Measurements from ENCODE around the gene ICAM5.
"Not testable (repeated sequence)": the region's sequence is repeated elsewhere in the genome, so short reads cannot be mapped to it uniquely, and the experiment has no call there.

Gene ICAM5, protein sequence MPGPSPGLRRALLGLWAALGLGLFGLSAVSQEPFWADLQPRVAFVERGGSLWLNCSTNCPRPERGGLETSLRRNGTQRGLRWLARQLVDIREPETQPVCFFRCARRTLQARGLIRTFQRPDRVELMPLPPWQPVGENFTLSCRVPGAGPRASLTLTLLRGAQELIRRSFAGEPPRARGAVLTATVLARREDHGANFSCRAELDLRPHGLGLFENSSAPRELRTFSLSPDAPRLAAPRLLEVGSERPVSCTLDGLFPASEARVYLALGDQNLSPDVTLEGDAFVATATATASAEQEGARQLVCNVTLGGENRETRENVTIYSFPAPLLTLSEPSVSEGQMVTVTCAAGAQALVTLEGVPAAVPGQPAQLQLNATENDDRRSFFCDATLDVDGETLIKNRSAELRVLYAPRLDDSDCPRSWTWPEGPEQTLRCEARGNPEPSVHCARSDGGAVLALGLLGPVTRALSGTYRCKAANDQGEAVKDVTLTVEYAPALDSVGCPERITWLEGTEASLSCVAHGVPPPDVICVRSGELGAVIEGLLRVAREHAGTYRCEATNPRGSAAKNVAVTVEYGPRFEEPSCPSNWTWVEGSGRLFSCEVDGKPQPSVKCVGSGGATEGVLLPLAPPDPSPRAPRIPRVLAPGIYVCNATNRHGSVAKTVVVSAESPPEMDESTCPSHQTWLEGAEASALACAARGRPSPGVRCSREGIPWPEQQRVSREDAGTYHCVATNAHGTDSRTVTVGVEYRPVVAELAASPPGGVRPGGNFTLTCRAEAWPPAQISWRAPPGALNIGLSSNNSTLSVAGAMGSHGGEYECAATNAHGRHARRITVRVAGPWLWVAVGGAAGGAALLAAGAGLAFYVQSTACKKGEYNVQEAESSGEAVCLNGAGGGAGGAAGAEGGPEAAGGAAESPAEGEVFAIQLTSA

DNA sequence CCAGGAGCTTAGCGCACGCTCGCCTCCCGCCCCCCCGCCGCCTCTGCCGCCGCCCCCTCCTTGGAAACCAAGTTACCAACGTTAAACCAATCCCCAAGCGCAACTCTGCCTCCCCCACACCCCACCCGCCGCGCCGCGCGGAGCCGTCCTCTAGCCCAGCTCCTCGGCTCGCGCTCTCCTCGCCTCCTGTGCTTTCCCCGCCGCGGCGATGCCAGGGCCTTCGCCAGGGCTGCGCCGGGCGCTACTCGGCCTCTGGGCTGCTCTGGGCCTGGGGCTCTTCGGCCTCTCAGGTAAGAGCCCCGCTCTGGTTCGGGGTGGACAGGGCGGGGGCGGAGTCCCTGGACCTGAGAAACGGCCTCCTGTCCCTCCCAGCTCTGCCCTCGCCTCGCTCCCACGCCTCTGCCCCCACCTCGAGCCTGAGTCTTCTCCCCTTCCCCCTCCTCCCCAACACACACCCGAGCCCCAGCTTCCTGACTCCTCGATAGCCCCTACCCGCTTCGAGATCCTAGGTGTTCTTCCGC is at the start of gene ICAM5:
Gene ICAM5, plus strand, starts transcription at position 117 of the 521 bp plus-strand sequence. Its CDS starts 92 bp downstream, at position 209.
- DNase-seq (ENCODE audit: low spot score): no peak

DNA sequence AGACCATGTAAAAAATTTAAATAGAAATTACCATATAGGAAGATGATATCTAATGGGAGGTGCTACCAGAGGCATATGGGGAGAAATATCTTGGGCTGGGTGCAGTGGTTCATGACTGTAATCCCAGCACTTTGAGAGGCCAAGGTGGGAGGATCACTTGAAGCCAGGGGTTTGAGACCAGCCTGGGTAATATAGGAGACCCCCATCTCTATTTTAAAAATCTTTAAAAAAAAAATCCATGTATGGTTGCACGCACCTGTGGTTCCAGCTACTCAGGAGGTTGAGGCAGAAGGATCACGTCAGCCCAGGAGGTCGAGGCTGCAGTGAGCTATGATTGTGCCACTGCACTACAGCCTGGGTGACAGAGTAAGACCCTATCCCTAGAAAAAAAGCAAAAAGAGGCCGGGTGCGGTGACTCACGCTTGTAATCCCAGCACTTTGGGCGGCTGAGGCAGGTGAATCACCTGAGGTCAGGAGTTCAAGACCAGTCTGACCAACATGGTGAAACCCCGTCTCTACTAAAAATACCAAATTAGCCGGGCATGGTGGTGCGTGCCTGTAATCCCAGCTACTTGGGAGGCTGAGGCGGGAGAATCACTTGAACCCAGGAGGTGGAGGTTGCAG is 47.8 kb upstream of the ICAM5 start:
- DNase-seq (ENCODE audit: low spot score): not testable (repeated sequence)

DNA sequence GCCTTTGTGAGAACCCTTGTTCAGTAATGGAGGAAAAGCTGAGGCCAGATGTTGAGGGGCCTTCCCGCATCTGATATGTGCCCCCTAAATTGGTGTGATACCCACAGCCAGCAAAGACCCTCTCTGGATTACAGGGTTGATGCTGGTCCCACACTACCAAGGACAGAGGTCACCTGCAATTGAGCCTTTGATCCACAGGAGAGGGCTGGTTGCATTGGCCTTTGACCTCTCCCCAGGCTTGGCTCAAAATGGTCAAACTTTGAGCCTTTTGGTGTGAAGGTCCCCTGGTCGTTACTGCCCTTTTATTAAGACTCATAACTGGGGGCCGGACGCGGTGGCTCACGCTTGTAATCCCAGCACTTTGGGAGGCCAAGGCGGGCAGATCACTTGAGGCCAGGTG is 46.1 kb upstream of the ICAM5 start:
- DNase-seq (ENCODE audit: low spot score): no peak

DNA sequence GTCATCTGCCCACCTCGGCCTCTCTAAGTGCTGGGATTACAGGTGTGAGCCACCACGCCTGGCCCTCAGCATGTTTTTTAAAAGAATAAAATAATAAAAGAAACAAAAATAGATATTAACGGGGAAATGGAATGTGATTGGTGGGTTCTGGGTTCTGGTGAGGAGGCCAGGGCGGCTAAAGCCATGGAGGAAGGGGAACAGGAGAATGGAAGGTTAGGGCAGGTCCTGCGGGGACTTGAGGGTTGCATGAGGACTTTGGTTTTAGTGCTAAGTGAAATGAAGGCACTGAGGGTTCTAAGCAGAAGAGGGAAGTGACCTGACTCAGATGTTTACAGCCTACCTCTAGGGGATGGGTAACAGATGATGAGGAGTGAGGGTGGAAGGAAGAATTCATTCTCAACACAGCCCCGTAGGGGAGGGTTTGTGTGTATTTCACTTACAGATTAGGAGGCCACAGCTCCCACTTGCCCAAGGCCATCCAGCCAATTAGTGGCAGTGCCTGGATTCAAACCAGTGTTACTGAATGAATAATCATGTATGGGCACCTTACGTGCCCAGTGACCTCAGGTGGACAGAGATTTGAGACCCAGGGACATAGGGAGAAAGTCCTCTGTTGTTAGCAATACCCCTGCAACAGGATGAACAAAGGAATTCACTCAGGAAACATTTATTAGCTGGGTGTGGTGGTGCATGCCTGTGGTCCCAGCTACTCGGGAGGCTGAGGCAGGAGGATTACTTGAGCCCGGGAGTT is 44.4 kb upstream of the ICAM5 start:
- no peak for DNase-seq (ENCODE audit: low spot score)

DNA sequence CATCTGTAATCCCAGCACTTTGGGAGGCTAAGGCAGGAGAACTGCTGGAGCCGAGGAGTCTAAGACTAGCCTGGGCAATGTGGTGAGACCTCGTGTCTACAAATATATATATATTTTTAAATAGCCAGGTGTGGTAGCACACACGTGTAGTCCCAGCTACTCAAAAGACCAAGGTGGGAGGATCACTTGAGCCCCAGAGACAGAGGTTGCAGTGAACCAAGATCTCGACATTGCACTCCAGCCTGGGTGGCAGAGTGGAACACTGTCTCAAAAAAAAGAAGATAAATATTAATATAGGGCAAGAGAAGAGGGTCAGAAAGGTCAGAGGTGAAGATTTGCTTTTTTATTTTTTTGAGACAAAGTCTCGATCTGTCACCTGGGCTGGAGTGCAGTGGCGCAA is 43.2 kb upstream of the ICAM5 start:
- no peak for DNase-seq (ENCODE audit: low spot score)

DNA sequence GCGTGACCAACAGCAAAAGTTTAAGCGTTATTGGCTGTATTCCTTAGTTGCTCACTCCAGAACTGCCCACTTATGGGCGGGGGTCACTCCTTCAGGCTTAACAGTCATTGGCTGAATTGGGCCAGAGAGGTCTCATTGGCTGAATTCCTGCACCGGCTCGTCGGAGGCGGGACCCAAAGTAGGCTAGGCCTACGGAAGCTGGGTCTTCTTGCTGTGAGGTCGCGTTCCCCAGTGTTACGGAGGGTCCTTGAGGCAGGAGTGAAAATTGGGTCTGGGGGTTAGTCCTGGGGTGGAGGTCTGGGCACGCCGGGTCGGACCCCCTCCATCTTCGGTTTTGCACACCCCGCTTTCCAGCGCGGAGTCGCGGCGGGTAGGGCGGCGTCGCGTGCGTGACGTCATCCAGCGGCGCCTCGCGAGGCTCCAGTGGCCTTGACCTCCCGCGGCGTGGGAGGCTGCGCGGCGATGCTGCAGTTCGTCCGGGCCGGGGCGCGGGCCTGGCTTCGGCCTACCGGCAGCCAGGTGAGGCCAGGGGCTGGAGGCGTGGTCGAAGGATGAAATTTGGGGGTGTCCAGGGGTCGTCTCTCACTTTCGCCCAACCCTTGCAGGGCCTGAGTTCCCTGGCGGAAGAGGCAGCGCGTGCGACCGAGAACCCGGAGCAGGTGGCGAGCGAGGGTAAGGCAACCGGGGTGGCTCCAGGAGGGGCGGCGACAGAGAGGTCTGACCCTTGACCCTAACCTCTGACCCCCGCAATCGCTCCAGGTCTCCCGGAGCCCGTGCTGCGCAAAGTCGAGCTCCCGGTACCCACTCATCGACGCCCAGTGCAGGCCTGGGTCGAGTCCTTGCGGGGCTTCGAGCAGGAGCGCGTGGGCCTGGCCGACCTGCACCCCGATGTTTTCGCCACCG is 37.7 kb upstream of the ICAM5 start, which contains the start of gene MRPL4:
Gene MRPL4, plus strand, starts transcription at position 423 of the 903 bp plus-strand sequence. Its CDS starts 40 bp downstream, at position 463.
- peak; percentile 99 for DNase-seq (ENCODE audit: low spot score)

DNA sequence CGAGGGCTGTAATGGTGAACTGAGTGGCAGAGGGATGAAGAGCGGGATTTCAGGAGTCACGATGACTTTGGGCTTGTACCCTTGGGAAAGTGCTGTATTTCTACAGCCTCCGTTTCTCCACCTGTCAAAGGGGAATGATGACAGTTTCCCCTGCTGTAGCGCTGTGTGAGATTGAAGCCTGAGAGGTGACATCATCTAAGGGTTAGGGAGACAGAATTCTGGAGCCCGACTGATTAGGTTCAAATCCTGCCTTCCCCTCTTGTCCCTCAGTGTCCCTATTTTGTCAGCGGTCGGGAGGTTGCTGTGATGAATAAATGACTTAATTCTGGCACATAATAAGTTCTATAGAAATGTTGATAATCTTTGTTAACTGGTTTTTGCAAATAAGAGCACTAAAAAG is 37.0 kb upstream of the ICAM5 start:
- DNase-seq (ENCODE audit: low spot score): no peak

DNA sequence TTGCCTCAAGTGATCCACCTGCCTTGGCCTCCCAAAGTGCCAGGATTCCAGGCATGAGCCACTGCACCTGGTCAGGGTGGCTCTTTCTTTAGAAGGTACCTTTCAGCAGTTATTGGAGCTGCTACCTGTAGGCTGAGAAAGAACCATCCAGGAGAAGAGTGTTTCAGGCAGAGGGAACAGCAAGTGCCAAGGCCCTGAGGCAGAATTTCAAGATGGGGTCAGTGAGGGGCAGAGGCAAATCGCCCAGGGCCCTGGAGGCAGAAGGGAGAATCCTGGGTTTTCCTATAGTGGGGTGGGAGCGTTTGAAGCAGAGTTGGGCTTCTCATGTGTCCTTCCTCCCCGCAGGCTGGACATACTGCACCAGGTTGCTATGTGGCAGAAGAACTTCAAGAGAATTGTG is 35.5 kb upstream of the ICAM5 start:
- DNase-seq (ENCODE audit: low spot score): no peak

DNA sequence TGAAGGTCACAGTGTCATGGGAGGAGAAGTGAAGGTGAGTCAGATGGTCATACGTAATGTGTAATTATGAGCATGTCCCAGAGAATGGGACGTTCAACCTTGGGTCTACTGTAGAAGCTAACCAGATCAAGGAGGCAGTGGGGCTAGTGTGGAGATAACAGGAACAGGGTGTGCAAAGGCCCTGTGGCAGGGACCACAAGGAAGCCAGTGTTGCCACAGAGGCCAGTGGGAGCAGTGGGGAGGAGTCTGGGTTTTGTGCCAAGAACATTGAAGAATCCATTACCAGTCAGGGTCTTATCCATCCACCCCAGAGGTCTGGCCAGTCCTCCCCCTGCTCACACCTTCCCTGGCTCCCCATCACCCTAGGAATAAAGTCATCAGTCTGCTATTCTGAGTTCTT is 34.4 kb upstream of the ICAM5 start:
- no peak for DNase-seq (ENCODE audit: low spot score)

DNA sequence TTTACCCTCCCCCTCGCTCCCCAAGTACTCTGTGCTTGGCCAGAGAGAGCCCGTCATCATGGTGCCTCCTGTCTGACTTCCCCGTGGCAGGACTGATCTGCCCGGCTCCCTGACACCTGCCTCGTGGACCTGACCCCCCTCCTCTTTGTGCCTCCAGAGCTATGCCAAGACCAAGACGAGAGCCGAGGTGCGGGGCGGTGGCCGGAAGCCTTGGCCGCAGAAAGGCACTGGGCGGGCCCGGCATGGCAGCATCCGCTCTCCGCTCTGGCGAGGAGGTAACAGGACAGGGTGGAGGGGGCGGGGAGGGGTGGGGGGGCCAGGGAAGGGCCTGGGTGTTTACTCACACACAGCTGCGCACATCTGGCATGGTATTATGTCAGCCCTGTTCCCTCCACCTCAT is 33.2 kb upstream of the ICAM5 start:
- no peak for DNase-seq (ENCODE audit: low spot score)

DNA sequence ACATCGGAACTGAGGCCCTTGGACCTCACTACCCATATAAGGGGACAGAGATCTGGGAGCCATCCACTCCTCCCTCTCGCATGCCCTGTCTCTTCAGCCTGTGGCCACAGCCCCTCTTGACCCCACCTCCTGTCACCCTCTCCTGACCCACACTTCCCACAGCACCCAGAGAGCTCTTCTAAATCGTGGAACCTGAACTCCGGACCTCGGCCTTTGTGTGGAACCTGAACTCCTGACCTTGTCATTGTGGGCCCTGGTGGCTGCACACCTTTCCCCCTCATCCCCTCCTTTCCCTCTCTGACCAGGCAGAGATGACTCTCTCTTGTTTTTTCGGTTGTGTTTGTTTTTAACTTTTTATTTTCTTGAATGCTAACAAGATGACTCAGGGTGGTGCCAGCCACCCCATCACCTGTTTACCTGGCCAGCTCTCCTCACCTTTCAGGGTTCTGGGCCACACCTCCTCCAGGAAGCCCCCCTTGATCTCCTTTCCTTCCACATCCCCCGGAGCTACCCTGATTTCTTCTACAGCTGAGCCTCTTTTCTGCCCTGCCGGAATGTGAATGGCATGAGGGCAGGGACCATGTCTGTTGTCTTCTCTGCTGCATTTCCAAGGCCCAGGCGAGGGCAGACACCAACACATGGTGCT is 32.7 kb upstream of the ICAM5 start:
- DNase-seq (ENCODE audit: low spot score): no peak

DNA sequence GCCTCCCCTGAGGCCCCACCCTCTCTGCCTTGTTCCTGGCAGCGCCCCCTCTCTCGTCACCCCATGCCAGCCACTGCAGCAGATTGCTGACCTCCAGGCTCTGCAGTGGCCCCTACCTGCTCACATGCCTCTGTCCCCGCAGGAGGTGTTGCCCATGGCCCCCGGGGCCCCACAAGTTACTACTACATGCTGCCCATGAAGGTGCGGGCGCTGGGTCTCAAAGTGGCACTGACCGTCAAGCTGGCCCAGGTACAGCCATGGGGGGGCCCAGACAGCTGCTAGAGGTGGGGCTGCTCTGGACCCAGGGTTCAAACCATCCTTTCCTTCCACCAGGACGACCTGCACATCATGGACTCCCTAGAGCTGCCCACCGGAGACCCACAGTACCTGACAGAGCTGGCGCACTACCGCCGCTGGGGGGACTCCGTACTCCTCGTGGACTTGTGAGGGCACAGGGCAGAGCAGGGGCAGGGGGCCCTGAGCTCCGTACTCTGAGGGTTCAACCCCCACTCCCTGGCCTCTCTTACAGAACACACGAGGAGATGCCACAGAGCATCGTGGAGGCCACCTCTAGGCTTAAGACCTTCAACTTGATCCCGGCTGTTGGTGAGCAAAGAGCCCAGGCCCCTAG is 31.6 kb upstream of the ICAM5 start:
- DNase-seq (ENCODE audit: low spot score): no peak

DNA sequence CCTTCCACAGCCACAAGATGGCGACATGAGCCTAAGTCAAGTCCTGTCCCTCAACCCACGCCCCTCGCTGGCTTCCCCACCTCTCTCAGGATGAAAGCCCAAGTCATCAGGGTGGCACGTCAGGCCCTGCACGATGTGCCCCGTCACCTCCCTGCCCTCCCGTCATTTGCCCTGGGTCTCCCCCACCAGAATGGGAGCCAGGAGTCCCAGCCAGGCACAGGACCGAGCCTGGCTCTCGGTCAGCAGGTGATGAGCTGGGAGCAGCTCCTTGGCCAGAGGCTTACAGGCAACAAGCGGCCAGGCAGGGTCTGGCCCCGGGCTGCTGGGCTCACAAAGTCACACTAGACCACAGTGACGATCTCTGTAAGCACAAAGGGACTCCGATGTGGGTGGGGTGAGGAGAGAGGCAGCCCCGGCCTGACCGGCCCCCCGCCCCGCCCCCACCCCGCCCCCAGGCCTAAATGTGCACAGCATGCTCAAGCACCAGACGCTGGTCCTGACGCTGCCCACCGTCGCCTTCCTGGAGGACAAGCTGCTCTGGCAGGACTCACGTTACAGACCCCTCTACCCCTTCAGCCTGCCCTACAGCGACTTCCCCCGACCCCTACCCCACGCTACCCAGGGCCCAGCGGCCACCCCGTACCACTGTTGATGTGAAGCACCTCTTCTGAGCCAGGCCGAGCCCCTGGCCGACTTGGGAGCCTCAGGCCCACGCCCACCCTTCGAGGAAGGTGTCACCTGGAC is 30.4 kb upstream of the ICAM5 start:
- peak; percentile 48 for DNase-seq (ENCODE audit: low spot score)

DNA sequence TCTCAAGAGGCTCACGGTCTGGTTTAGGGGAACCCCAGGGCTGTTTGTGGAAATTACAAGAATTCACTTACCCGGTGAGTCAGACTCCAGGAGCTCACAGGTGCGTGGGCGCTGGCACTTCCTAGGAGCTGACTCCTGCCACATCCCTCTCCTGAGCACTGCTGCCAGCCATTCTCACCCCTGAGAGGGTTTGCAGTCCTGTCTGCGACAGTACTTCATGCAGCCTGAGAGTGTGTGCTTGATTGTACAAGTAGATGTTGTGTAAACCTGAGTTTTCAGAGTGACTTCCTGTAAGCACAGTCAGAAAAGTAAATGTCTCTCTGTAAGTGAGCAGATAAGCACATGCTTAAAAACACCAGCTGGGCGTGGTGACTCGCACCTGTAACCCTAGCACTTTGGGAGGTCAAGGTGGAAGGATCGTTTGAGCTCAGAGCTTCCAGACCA is 29.6 kb upstream of the ICAM5 start:
- DNase-seq (ENCODE audit: low spot score): no peak

DNA sequence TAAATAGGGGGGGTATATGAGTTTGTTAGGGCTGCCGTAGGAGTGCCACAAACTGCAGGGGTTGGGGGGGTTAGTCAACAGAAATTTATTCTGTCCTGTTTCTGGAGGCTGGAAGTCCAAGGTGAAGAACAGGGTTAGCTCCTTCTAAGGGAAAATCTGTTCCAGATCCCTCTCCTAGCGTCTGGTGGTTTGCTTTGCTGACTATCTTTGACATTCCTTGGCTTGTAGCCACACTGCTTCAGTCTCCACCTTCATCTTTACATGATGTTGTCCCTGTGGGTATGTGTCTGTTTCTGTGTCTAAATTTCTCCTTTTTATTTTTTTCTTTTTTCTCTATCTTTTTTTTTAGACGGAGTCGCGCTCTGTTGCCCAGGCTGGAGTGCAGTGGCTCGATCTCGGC is 27.0 kb upstream of the ICAM5 start:
- DNase-seq (ENCODE audit: low spot score): no peak

DNA sequence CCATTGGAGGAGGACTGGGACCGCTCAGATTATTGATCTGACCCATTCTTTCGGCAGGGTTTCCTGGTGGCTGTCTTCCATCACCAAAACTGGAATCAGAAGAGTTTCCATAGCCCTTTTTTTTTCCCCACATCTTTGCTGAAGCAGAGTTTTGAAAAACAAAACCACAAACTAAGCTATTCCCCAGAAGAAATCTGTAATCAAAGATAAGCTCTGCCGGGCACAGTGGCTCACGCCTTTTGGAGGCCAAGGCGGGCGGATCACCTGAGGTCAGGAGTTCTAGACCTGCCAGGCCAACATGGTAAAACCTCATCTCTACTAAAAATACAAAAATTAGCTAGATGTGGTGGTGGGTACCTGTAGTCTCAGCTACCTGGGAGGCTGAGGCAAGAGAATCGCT is 23.0 kb upstream of the ICAM5 start:
- DNase-seq (ENCODE audit: low spot score): no peak

DNA sequence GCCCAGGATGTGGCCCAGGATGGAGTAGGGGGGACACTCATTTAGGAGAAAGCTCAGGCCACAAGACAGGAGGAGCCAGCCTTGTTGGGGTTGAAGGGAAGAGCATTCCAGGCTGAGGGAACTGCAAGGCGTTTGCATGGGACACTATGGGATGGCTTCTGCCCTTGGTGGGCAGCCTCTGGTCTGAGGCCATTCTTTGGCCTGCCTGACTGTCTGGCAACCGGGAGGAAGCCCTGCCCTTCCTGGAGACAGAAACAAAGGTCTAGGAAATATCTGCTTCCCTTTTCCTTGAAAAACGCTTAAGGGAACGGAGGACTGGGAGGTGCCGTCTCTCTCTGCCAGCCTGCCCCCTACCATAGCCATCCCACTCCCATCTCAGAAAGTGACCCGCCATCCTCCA is 21.7 kb upstream of the ICAM5 start:
- DNase-seq (ENCODE audit: low spot score): no peak

DNA sequence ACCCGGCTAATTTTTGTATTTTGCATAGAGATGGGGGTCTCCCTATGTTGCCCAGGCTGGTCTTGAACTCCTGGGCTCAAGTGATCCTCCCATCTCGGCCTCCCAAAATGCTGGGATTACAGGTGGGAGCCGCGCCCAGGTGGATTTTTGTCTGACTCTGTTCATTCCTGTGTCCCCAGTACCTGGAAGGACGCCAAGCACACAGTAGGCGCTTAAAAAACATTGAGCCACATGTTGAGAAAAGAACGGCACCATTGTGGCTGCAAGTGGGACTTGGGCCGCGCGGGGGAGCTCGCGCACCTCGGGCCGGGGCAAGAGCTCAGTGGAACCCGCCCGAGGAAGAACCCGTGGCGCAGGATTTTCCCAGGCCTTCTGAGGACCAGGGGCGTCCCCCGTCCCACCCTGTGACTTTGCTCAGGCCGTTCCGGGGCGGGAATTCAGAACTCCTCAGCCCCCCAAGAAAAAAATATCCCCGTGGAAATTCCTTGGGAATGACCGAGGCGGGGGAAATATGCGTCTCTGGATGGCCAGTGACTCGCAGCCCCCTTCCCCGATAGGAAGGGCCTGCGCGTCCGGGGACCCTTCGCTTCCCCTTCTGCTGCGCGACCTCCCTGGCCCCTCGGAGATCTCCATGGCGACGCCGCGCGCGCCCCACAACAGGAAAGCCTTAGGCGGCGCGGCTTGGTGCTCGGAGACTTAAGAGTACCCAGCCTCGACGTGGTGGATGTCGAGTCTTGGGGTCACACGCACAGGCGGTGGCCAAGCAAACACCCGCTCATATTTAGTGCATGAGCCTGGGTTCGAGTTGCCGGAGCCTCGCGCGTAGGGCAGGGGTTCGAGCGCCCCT is 20.2 kb upstream of the ICAM5 start:
- peak; percentile 50 for DNase-seq (ENCODE audit: low spot score)

Data from globus pallidus (tissue), 1 donor.